ENCODE results near the gene WWOX. TPM values are rescaled to one million over a fixed set of nuclear protein-coding genes. Genes with fewer than 3 reads are reported as not detected.

The WWOX gene
- total and polyA plus RNA-seq, 2 of the 13 experiments (the other 11 are each of a cell fraction or from before 2014, with no cell fraction given) = 9.1 to 37.4 TPM

GRCh38 chr16:78889346-78889745 is 789.9 kb downstream of the WWOX start (continued):
- no peak for TF ChIP-seq ZNF704 (CRISPR knock-in tag; IDR thresholded peaks at IDR 0.05; ENCODE audit: borderline replicate concordance)

GRCh38 chr16:78890373-78890895 is 791.0 kb downstream of the WWOX start:
- Histone ChIP-seq H3K9ac (ENCODE audit: insufficient read depth, low read depth, low read length) (no peak overlapping the region), H3K4me2 (ENCODE audit: low read depth, low read length) (no peak overlapping the region), H4K20me1 (ENCODE audit: insufficient read depth, low read length) (no peaks in the 10 kb centered on the region), H2AFZ (ENCODE audit: low read length) (no peak overlapping the region), H3K27me3 (ENCODE audit: control insufficient read depth in 1 of 2, insufficient read depth in 2 of 2, low read length in 2 of 2) (no peaks in the 10 kb centered on the region), H3K4me1 (ENCODE audit: insufficient read depth, low read length) (no peaks in the 10 kb centered on the region), H3K36me3 (replicated peaks in 1 of 2; ENCODE audit: control insufficient read depth in 1 of 2, insufficient read depth in 2 of 2, low read length in 2 of 2) (no peaks in the 10 kb centered on the region), H3K4me3 (replicated peaks in 1 of 3; ENCODE audit: insufficient read depth in 1 of 3, low read depth in 2 of 3, low read length in 3 of 3) (no peak overlapping the region), H3K9me3 (ENCODE audit: low read length) (no peaks in the 10 kb centered on the region), H3K27ac (ENCODE audit: extremely low read length, insufficient read depth, low read length) (no peak overlapping the region), H3K79me2 (ENCODE audit: insufficient read depth, low read length) (no peaks in the 10 kb centered on the region)
- ChIA-PET CTCF (ENCODE audit: low intra/inter-chr PET ratio, low total read pairs) (no interaction called here), POLR2A (no interaction called here)
- ATAC-seq = no peak
- FAIRE-seq = no peak
- no TSS peak for BruUV-seq (replicated peaks)
- WGBS (ENCODE audit: low lambda C conversion rate) = 48% methylated on average over 3 of the region's 3 CpGs
- DNase-seq (ENCODE audit: low spot score) = no peak
- in situ Hi-C loops (cut with HindIII; ENCODE audit: extremely low pct_ligation_motif_present, low pct_unique_long_range_greater_than_20kb) = no loop called here
- intact Hi-C loops (cut with micrococcal nuclease; ENCODE audit: unreplicated experiment) = no loop called here
- no peak for TF ChIP-seq NR2F2 (IDR thresholded peaks at IDR 0.05; ENCODE audit: borderline replicate concordance, low read depth)
- no peak for TF ChIP-seq YEATS4 (CRISPR knock-in tag; IDR thresholded peaks at IDR 0.05; ENCODE audit: borderline replicate concordance)
- no peak for TF ChIP-seq SMC3 (IDR thresholded peaks at IDR 0.05; ENCODE audit: low read length)
- TF ChIP-seq SNAI1 (CRISPR knock-in tag; IDR thresholded peaks at IDR 0.05; ENCODE audit: borderline replicate concordance) = no peak
- no peak for TF ChIP-seq ZBTB44 (CRISPR knock-in tag; IDR thresholded peaks at IDR 0.05)
- TF ChIP-seq ZFP90 (CRISPR knock-in tag; IDR thresholded peaks at IDR 0.05; ENCODE audit: borderline replicate concordance) = no peak
- no peak for TF ChIP-seq KIAA2018 (CRISPR knock-in tag; IDR thresholded peaks at IDR 0.05; ENCODE audit: borderline replicate concordance)
- TF ChIP-seq IKZF5 (CRISPR knock-in tag; IDR thresholded peaks at IDR 0.05) = no peak
- no peak for TF ChIP-seq RFXAP (CRISPR knock-in tag; IDR thresholded peaks at IDR 0.05; ENCODE audit: borderline replicate concordance)
